Measurements from ENCODE around the gene CTDSP2.

- TF ChIP-seq CTCF (conservative IDR thresholded peaks at IDR 0.05; ENCODE audit: low read length) (0 out of 2 replicates have a peak, but pooled peaks have one; percentile 10), EZH2phosphoT487 (IDR thresholded peaks at IDR 0.05; ENCODE audit: borderline replicate concordance, low read depth, low read length) (no peak)
These were observed 70.3 kb downstream of the CTDSP2 start for GRCh38 chr12:57776247-57776587.
